Smooth muscle cell (in vitro differentiated cells): Measurements from ENCODE around the gene SNAP47. TPM values are rescaled to one million over a fixed set of nuclear protein-coding genes. Genes with fewer than 3 reads are reported as not detected.

Experiments
- DNase-seq: peaks from one replicate; lab custom pipeline; 2025; ENCODE audit not compliant: unreplicated experiment; lab: John Stamatoyannopoulos, UW
- H2AFZ ChIP-seq: fragments of 200-600 bp; sonication (generic); 2 replicates; pipeline ENCODE4 v1.6.0; 2016; ENCODE audit warnings: antibody characterized with exemption, low read depth, mild to moderate bottlenecking
- H3F3A ChIP-seq: fragments of 200-600 bp; sonication (generic); 2 replicates; pipeline ENCODE4 v1.6.0; 2017; ENCODE audit warnings: antibody characterized with exemption, low read depth
- H3K27ac ChIP-seq: fragments of 200-600 bp; sonication (generic); 2 replicates; pipeline ENCODE4 v1.5.1; 2016; ENCODE audit warnings: low read depth, mild to moderate bottlenecking
- H3K27me3 ChIP-seq: fragments of 200-600 bp; sonication (generic); 2 replicates; pipeline ENCODE4 v1.6.1; 2016; ENCODE audit warnings: low read depth, mild to moderate bottlenecking
- H3K36me3 ChIP-seq: fragments of 200-600 bp; sonication (generic); 2 replicates; pipeline ENCODE4 v1.5.1; 2016; ENCODE audit warnings: low read depth
- H3K4me1 ChIP-seq: fragments of 200-600 bp; sonication (generic); 2 replicates; pipeline ENCODE4 v1.5.1; 2016; ENCODE audit warnings: low read depth
- H3K4me2 ChIP-seq: fragments of 200-600 bp; sonication (generic); 2 replicates; pipeline ENCODE4 v1.6.0; 2016; ENCODE audit warnings: mild to moderate bottlenecking
- H3K4me3 ChIP-seq: fragments of 200-600 bp; sonication (generic); 2 replicates; pipeline ENCODE4 v1.5.1; 2016; ENCODE audit warnings: mild to moderate bottlenecking
- H3K79me2 ChIP-seq: fragments of 200-600 bp; sonication (generic); 2 replicates; pipeline ENCODE4 v1.6.0; 2016; ENCODE audit warnings: low read depth, mild to moderate bottlenecking
- H3K9ac ChIP-seq: fragments of 200-600 bp; sonication (generic); 2 replicates; pipeline ENCODE4 v1.6.0; 2016; ENCODE audit warnings: low read depth
- H3K9me3 ChIP-seq: fragments of 200-600 bp; sonication (generic); replicated peaks from 2 replicates; pipeline ENCODE4 v1.5.1; 2016; ENCODE audit warnings: low read depth
- H4K20me1 ChIP-seq: fragments of 200-600 bp; sonication (generic); 2 replicates; pipeline ENCODE4 v1.6.0; 2016; ENCODE audit warnings: low read depth
- WGBS: methylation state at CpG from one replicate; pipeline ENCODE4 v1.1.7; 2016; ENCODE audit warnings: low lambda C conversion rate; 5-methylcytosine and 5-hydroxymethylcytosine counted together
- polyA plus RNA-seq: library from polyadenylated mRNA; unstranded; fragments of >200 nt; fragmentation: Nextera tagmentation; extraction: Ambion mirVana; gene quantifications from 2 replicates; pipeline ENCODE4 v1.2.1, GENCODE V29; 2016
- total RNA-seq: library from RNA; depleted of rRNA; stranded (reverse); fragments of >200 nt; gene quantifications from 2 replicates; pipeline ENCODE4 v1.2.3, GENCODE V29; 2014
- TF ChIP-seq, protein P1 (sequence below): fragments of 200-600 bp; sonication (generic); IDR thresholded peaks from 2 replicates; pipeline ENCODE4 v1.5.1; 2017; ENCODE audit warnings: borderline replicate concordance, mild to moderate bottlenecking, antibody characterized with exemption; ENCODE audit not compliant: insufficient read depth, poor library complexity, severe bottlenecking

SNAP47 gene
- total and polyA plus RNA-seq, 2 experiments from 2014 or later: 26.2 to 42.4 TPM

DNA sequence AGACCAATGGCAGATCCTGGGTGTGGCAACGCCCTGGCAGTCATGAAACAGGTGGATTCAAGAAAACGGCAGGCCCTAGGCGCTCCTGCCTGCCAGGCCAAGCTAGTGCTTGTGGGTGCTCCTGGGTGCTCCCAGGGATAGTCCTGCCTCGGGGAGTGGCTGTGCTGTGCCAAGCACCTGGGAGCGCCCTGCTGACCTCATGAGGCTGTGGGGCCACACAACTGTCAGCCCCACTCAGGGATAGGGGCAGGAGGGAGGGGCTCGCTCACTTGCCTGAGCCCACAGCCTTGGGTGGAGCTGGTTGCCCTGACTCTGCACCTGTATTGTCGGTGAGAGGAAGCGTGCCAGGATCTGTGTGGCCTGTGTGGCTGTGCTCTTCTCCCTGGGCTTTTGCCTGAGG is 9.4 kb downstream of the SNAP47 start:
- Histone ChIP-seq H4K20me1 (peaks cover 97% of the 10 kb centered on the region), H3F3A (no peaks in the 10 kb centered on the region), H3K9ac (no peak overlapping the region), H3K4me2 (no peak overlapping the region), H3K36me3 (no peaks in the 10 kb centered on the region), H3K4me3 (no peak overlapping the region), H3K9me3 (no peaks in the 10 kb centered on the region), H3K27ac (no peak overlapping the region), H3K79me2 (peaks cover 58% of the 10 kb centered on the region), H2AFZ (no peak overlapping the region), H3K27me3 (no peaks in the 10 kb centered on the region), H3K4me1 (no peaks in the 10 kb centered on the region)
- 98% methylated on average over 8 of the region's 8 CpGs for WGBS
- no peak for DNase-seq
- TF ChIP-seq, protein P1, sequence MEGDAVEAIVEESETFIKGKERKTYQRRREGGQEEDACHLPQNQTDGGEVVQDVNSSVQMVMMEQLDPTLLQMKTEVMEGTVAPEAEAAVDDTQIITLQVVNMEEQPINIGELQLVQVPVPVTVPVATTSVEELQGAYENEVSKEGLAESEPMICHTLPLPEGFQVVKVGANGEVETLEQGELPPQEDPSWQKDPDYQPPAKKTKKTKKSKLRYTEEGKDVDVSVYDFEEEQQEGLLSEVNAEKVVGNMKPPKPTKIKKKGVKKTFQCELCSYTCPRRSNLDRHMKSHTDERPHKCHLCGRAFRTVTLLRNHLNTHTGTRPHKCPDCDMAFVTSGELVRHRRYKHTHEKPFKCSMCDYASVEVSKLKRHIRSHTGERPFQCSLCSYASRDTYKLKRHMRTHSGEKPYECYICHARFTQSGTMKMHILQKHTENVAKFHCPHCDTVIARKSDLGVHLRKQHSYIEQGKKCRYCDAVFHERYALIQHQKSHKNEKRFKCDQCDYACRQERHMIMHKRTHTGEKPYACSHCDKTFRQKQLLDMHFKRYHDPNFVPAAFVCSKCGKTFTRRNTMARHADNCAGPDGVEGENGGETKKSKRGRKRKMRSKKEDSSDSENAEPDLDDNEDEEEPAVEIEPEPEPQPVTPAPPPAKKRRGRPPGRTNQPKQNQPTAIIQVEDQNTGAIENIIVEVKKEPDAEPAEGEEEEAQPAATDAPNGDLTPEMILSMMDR: no peak

DNA sequence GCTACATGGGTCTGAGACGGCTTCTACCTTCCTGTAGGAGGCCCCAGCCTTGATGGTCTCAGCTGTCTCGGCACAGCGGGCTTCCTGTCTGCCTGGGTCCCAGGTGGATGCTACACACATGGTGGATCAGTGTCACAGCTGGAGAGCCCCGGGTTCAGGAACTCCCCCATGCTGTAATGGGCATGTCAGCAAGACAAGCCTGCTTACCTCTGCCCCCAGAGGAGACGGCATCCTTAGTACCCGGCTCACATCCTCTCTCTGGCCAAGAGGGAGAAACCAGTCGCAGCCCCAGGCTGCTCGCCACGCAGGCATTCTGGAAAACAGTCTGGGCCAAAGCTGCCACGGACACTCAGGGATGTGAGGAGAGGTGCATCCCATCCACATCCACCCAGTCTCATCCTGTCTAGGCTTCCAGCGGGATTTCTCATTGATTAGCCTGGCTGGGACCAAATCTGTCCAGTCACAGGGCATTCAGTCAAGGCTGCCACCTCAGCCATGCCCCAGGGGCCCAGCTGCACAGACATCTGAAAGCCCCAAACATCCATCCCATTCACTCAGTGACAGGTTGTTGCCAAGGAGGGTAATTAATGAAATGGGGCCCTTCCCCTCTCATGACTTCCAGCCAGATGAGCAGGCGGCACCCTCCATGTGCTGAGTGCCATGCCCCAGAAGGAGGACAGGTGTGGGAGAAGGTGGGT is 10.5 kb downstream of the SNAP47 start:
- Histone ChIP-seq H4K20me1 (peaks cover 97% of the 10 kb centered on the region), H3K9me3 (no peaks in the 10 kb centered on the region), H2AFZ (no peak overlapping the region), H3K4me3 (no peak overlapping the region), H3K9ac (no peak overlapping the region), H3F3A (no peaks in the 10 kb centered on the region), H3K27me3 (no peaks in the 10 kb centered on the region), H3K79me2 (peaks cover 48% of the 10 kb centered on the region), H3K4me1 (no peaks in the 10 kb centered on the region), H3K36me3 (no peaks in the 10 kb centered on the region), H3K4me2 (no peak overlapping the region), H3K27ac (no peak overlapping the region)
- TF ChIP-seq, protein P1: no peak
- 93% methylated on average over 12 of the region's 12 CpGs for whole genome bisulfite sequencing
- no peak for DNase-seq

DNA sequence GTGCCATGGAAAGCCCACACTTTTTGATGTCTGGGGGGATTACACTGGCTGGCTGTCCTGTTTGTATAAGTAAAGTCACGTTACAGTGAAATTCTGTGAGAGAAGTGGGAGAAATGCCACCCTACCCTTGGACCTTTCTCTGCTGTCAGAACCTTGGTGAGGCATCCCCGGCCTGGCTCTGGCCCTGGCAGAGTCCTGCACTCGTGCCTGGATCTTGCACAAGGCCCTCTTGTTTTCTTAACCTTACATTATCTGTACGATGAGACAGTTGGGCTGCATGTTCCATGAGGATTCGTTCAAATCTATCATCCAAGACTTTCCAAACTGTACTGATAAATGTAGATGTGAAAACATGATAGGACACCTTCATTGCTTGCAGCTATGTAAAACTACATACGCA is 11.4 kb downstream of the SNAP47 start:
- Histone ChIP-seq H4K20me1 (peaks cover 96% of the 10 kb centered on the region), H3K79me2 (peaks cover 38% of the 10 kb centered on the region), H3K9ac (no peak overlapping the region), H3K4me1 (no peaks in the 10 kb centered on the region), H3F3A (no peaks in the 10 kb centered on the region), H3K36me3 (no peaks in the 10 kb centered on the region), H3K27ac (no peak overlapping the region), H2AFZ (no peak overlapping the region), H3K4me3 (no peak overlapping the region), H3K9me3 (no peaks in the 10 kb centered on the region), H3K27me3 (no peaks in the 10 kb centered on the region), H3K4me2 (no peak overlapping the region)
- TF ChIP-seq, protein P1: no peak
- no peak for DNase-seq
- WGBS: 95% methylated on average over 6 of the region's 6 CpGs

DNA sequence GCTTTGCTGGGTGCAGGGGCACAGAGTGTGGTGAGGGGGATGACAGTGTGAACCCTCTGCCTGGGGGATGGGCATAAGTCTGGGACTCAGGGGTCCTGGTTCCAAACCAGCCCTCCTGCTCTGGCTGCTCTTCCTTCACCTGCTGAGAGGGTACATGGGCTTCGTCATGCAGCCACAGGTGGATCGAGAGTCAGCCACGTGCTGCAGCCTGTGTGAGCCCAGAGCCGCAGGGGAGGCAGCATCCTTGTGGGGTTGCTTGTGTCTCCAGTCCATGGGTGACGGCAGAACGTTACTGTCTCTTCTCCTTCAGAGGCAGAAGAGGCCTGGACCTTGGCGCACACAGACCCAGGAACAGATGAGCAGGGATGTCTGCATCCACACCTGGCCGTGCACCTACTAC is 12.1 kb downstream of the SNAP47 start:
- DNase-seq: no peak
- Histone ChIP-seq H3K9ac (no peak overlapping the region), H3K36me3 (no peaks in the 10 kb centered on the region), H3K4me1 (no peaks in the 10 kb centered on the region), H2AFZ (no peak overlapping the region), H3K79me2 (peaks cover 33% of the 10 kb centered on the region), H3K4me3 (no peak overlapping the region), H3F3A (no peaks in the 10 kb centered on the region), H3K4me2 (no peak overlapping the region), H3K27ac (no peak overlapping the region), H3K27me3 (no peaks in the 10 kb centered on the region), H3K9me3 (no peaks in the 10 kb centered on the region), H4K20me1 (peaks cover 97% of the 10 kb centered on the region)
- WGBS: 90% methylated on average over 8 of the region's 8 CpGs
- TF ChIP-seq, protein P1: no peak
